DND-41 (cell line): ENCODE results near the gene FBXW4.

Experiments used
- EZH2 ChIP-seq: IDR thresholded peaks from 3 replicates; pipeline ENCODE4 v1.6.1; 2012; ENCODE audit warnings: borderline replicate concordance, low read depth, mild to moderate bottlenecking, moderate library complexity, low read length, inconsistent platforms; ENCODE audit not compliant: severe bottlenecking
- TF ChIP-seq, protein P1 (sequence below): IDR thresholded peaks from 2 replicates; pipeline ENCODE4 v1.5.1; 2012; ENCODE audit warnings: borderline replicate concordance, low read length, moderate library complexity, mild to moderate bottlenecking; ENCODE audit not compliant: poor library complexity, severe bottlenecking; ENCODE audit errors: extremely low read depth

DNA sequence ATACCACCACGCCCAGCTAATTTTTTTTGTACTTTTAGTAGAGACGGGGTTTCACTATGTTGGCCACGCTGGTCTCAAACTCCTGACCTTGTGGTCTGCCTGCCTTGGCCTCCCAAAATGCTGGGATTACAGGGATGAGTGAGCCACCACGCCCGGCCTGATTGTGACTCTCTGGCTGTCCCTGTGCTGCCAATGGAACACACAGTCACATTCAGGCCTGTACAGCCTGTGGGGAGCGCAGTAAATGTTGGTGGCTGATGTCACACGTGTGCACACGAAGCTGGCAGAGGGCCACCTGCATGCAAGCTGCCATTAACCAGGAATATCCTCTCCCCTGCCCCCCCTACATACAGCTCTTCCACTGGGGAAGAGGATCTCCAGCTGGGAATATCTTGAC lies 129.0 kb downstream of the FBXW4 start:
- TF ChIP-seq, protein P1, sequence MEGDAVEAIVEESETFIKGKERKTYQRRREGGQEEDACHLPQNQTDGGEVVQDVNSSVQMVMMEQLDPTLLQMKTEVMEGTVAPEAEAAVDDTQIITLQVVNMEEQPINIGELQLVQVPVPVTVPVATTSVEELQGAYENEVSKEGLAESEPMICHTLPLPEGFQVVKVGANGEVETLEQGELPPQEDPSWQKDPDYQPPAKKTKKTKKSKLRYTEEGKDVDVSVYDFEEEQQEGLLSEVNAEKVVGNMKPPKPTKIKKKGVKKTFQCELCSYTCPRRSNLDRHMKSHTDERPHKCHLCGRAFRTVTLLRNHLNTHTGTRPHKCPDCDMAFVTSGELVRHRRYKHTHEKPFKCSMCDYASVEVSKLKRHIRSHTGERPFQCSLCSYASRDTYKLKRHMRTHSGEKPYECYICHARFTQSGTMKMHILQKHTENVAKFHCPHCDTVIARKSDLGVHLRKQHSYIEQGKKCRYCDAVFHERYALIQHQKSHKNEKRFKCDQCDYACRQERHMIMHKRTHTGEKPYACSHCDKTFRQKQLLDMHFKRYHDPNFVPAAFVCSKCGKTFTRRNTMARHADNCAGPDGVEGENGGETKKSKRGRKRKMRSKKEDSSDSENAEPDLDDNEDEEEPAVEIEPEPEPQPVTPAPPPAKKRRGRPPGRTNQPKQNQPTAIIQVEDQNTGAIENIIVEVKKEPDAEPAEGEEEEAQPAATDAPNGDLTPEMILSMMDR: no peak
- TF ChIP-seq EZH2: no peak
